HUES6 (cell line): Measurements from ENCODE around the gene RPS14.
"Not testable (repeated sequence)": the region's sequence is repeated elsewhere in the genome, so short reads cannot be mapped to it uniquely, and the experiment has no call there.

Experiments
- H3K27ac ChIP-seq: 2 replicates; pipeline ENCODE4 v1.7.0; 2013; ENCODE audit warnings: low read depth, mild to moderate bottlenecking, low read length, inconsistent platforms
- H3K27me3 ChIP-seq: 2 replicates; pipeline ENCODE4 v1.6.1; 2013; ENCODE audit warnings: low read length; ENCODE audit not compliant: control insufficient read depth, insufficient read depth
- H3K36me3 ChIP-seq: 2 replicates; pipeline ENCODE4 v1.6.1; 2013; ENCODE audit warnings: low read length; ENCODE audit not compliant: control insufficient read depth, insufficient read depth
- H3K4me1 ChIP-seq: 2 replicates; pipeline ENCODE4 v1.6.1; 2013; ENCODE audit warnings: low read length; ENCODE audit not compliant: control insufficient read depth, insufficient read depth
- H3K4me3 ChIP-seq: 2 replicates; pipeline ENCODE4 v1.5.1; 2013; ENCODE audit warnings: low read depth, low read length
- H3K9ac ChIP-seq: one replicate; pipeline ENCODE4 v1.6.1; 2013; ENCODE audit warnings: mild to moderate bottlenecking, low read length
- H3K9me3 ChIP-seq: 2 replicates; pipeline ENCODE4 v1.6.1; 2013; ENCODE audit warnings: low read depth, low read length; ENCODE audit not compliant: control insufficient read depth, insufficient read depth

Gene RPS14

DNA sequence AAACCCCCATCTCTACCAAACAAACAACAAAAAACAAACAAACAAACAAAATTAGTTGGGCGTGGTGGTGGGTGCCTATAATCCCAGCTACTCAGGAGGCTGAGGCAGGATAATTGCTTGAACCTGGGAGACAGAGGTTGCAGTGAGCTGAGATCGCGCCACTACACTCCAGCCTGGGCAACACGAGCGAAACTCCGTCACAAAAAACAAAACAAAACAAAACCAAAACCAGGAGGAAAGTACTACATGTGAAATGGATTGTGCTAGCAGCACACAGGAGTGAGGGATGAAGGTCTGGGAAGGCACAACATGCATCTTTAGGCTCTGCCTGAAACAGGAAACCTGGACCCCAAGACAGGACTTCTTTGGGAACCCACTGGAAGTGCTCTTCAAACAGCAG lies 27.0 kb upstream of the RPS14 start:
- H3K27ac ChIP-seq, H3K4me3 ChIP-seq, H3K9ac ChIP-seq, H3K9me3 ChIP-seq, H3K36me3 ChIP-seq, H3K27me3 ChIP-seq: not testable (repeated sequence)
- peaks cover 28% of the 10 kb centered on the region for H3K4me1 ChIP-seq

DNA sequence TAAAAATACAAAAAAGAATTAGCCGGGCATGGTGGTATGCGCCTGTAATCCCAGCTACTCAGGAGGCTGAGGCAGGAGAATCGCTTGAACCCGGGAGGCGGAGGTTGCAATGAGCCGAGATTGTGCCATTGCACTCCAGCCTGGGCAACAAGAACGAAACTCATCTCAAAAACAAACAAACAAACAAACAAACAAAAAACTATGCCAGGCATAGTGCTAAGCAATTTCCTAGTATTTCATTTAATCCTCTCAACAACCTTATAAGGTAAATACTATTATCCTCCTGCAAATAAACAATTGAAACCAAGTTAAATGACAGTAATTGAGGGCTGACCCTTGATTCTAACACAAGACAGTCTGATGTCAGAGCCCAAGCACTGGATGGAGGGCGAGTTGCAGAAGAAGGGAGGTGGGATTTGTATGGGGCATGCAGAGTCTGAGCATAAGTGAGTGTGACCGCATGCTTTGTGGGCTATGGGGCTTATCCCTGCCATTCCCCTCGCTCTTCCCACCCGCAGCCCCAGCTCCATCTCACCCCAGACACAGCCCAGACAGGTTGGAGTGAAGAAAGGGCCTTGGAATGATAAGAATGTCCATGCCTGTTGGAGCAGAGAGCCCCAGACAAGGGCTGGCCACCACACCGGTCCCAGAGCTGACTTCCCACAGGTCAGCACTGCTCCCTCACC lies 24.3 kb upstream of the RPS14 start:
- peak overlapping the region; percentile 67 for H3K9ac ChIP-seq
- H3K4me3 ChIP-seq: no peak overlapping the region
- H3K9me3 ChIP-seq: no peaks in the 10 kb centered on the region
- no peaks in the 10 kb centered on the region for H3K36me3 ChIP-seq
- no peaks in the 10 kb centered on the region for H3K27me3 ChIP-seq
- peaks cover 25% of the 10 kb centered on the region for H3K4me1 ChIP-seq
- no peak overlapping the region; the same call in 1 of the 2 replicates for H3K27ac ChIP-seq

- H3K27ac ChIP-seq: no peak overlapping the region
- no peak overlapping the region for H3K9ac ChIP-seq
- H3K27me3 ChIP-seq: no peaks in the 10 kb centered on the region
- no peaks in the 10 kb centered on the region for H3K36me3 ChIP-seq
- no peaks in the 10 kb centered on the region for H3K9me3 ChIP-seq
- H3K4me1 ChIP-seq: peaks cover 29% of the 10 kb centered on the region
- H3K4me3 ChIP-seq: no peak overlapping the region
Observed at GRCh38 chr5:150469718-150470469, 20.4 kb upstream of the RPS14 start.

DNA sequence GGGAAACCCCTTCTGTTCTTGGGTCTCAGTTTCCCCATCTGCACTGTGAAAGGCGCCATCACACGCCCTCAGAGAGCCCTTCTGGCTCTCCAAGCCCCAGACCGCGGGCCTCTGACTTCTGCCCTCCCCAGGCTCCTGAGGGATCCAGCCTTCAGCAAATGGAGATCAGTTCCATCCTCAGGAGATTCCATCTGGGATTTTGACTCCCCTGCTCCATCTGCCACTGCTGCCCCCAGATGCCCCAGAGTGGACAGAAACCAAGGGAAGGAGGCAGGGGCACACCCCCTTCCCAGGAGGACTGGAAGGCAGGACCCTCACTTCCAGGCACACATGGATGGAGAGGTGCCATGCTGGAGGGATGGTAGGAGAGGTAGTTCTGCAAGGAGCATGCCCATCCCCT lies 18.7 kb upstream of the RPS14 start:
- Histone ChIP-seq H3K36me3 (no peaks in the 10 kb centered on the region), H3K9me3 (no peaks in the 10 kb centered on the region), H3K4me1 (peaks cover 31% of the 10 kb centered on the region), H3K27me3 (no peaks in the 10 kb centered on the region), H3K27ac (no peak overlapping the region), H3K4me3 (no peak overlapping the region), H3K9ac (no peak overlapping the region)

GRCh38 chr5:150465927-150466326 lies 16.4 kb upstream of the RPS14 start:
- H3K27me3 ChIP-seq: no peaks in the 10 kb centered on the region

DNA sequence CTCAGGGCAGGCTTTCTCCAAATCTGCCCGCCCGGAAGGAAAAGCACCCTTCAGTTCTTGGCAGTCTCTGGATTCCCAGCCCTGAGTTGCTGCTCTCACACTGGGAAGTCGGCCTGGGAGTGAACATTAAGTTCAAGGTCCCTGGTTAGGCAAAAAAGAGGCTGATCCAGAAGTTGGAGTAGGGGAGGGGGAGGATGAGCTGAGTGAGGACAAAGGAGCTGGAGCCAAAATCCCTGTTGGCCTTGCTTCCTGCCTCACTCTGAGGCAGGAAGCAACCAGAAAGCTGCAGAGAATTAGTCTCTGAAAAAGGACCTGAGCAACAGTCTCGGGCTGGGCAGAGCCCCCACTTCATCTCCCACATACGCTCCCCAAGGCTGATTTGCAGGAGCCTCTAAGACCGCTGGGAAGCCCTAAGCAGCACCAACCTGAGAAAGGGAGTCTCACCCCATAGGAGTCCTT lies 15.0 kb upstream of the RPS14 start:
- no peak overlapping the region for H3K4me3 ChIP-seq
- H3K9me3 ChIP-seq: no peaks in the 10 kb centered on the region

More at GRCh38 chr5:150465927-150466326, 16.4 kb upstream of the RPS14 start:
- Histone ChIP-seq H3K4me1 (peaks cover 40% of the 10 kb centered on the region), H3K27ac (no peak overlapping the region), H3K9ac (no peak overlapping the region), H3K9me3 (no peaks in the 10 kb centered on the region), H3K36me3 (no peaks in the 10 kb centered on the region), H3K4me3 (no peak overlapping the region)

DNA sequence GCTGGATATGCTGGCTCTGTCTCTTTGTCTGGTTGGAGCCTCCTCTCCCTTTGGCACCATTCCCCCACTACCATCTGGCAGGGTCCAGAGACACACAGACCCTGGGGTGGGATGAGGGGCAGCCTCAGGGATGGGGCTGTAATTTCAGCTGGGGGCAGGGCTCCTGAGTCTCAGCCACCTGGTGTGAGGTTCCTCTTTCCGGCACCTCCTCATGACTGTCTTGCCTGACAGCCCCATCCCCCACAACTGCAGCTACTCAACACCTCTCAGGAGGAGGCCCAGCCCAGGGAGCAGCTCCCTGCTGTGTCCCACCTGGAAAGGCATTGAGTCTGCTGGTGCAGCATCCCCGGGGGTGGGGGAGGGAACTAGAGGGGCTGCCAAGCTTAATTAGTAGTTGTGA lies 11.7 kb upstream of the RPS14 start:
- H3K27me3 ChIP-seq: no peaks in the 10 kb centered on the region
- H3K9ac ChIP-seq: peak overlapping the region; percentile 45
- peaks cover 64% of the 10 kb centered on the region for H3K4me1 ChIP-seq
- H3K9me3 ChIP-seq: no peaks in the 10 kb centered on the region
- no peaks in the 10 kb centered on the region for H3K36me3 ChIP-seq
- H3K27ac ChIP-seq: peak overlapping the region; percentile 73; the same call in 1 of the 2 replicates
- no peak overlapping the region for H3K4me3 ChIP-seq

More for the DNA sequence above, 15.0 kb upstream of the RPS14 start:
- Histone ChIP-seq H3K36me3 (no peaks in the 10 kb centered on the region), H3K4me1 (peaks cover 46% of the 10 kb centered on the region), H3K9ac (peak overlapping the region; percentile 43), H3K27me3 (no peaks in the 10 kb centered on the region), H3K27ac (peak overlapping the region; percentile 36; the same call in 1 of the 2 replicates)

GRCh38 chr5:150460781-150461180 lies 11.2 kb upstream of the RPS14 start:
- Histone ChIP-seq H3K36me3 (no peaks in the 10 kb centered on the region), H3K4me1 (peaks cover 60% of the 10 kb centered on the region), H3K27ac (peak overlapping the region; percentile 73; the same call in 1 of the 2 replicates), H3K9me3 (no peaks in the 10 kb centered on the region), H3K27me3 (no peaks in the 10 kb centered on the region), H3K4me3 (no peak overlapping the region), H3K9ac (peak overlapping the region; percentile 45)

DNA sequence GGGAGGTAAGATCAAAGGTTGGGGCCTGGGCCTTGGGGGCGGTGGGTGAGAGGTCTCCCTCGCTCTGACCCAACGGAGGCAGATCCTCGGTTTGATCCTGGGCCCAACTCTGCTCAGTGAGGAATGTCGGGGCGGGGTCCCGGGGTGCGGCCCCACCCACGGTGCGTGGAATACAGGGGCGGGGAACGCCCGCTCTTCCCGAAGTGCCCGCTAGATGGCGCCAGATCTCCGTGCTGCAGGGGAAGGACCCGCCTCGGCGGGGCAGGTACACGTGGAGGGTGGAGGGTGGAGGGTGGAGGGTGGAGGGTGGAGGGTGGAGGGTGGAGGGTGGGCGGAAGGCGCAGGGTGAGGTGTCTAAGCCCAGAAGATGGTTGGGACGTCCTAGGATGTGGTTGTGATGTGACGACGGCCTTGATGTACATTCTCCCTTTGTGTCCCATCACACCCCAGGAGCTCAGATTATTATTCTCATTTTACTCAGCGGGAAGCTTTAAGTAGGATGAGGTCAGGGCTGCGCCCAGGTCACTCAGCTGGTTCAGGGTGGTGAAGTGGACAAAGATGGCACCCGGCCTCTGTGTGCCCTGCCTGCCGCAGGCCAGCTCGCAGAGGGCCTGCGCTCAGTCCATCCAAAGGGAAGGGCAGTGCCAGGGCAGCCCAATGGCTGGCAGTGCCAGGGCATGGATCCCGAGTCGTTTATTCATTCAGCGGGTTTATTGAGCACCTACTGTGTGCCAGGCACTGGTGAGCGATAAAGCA lies 9.4 kb upstream of the RPS14 start:
- Histone ChIP-seq H3K9me3 (no peaks in the 10 kb centered on the region), H3K36me3 (no peaks in the 10 kb centered on the region), H3K4me3 (no peak overlapping the region; the same call in 1 of the 2 replicates), H3K27me3 (no peaks in the 10 kb centered on the region), H3K4me1 (peaks cover 60% of the 10 kb centered on the region), H3K9ac (peak overlapping the region; percentile 49), H3K27ac (no peak overlapping the region)

DNA sequence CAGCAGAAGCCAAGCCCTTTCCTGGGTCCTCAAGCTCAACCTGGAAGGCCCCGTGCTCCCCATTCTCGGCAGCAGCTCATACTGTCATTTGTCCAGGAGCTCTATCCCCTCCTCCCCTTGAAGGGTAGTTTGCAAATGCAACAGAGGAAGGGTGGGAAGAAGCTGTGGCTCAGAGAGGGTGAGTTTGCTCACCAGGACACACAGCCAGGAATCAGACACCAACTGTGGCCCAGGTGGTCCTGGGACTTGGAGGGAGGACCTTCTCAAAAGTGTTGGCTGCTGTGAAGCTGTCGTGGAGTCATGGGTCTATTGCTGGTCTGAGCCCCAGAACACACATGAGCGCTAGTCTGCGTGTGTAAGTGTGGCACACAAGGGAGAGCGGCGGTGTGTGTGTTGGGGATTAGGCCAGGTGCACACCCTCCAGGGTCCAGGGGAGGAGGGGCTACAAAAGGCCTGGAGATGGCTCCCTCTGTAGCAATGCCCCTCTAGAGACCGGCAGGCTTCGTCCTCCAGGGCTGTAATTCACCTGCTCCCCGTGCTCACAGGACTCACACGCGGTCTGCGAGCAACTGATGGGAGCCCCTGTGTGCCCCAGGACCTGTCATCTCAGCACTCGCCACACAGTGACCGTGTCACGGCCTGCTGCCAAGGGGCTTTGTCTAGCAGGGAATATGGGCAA lies 8.2 kb upstream of the RPS14 start:
- Histone ChIP-seq H3K4me3 (no peak overlapping the region), H3K36me3 (no peaks in the 10 kb centered on the region), H3K9ac (no peak overlapping the region), H3K9me3 (no peaks in the 10 kb centered on the region), H3K27ac (no peak overlapping the region; the same call in 1 of the 2 replicates), H3K27me3 (no peaks in the 10 kb centered on the region), H3K4me1 (peaks cover 57% of the 10 kb centered on the region)
